ENCODE data around the gene CACNA1C.

CACNA1C gene

GRCh38 chr12:2052826-2053678 lies at the start of gene CACNA1C:
CACNA1C (plus strand) TSS chr12:2052987; CDS start chr12:2053563, 576 bp downstream.
- DNase-seq: peak; percentile 34

- DNase-seq: no peak
Observed at GRCh38 chr12:2003676-2004112, 49.1 kb upstream of the CACNA1C start.

GRCh38 chr12:2004113-2004929 lies 48.5 kb upstream of the CACNA1C start, which contains the start of gene DCP1B:
DCP1B (minus strand) TSS chr12:2004457; CDS start chr12:2004431, 26 bp downstream.
- DNase-seq: peak; percentile 91

GRCh38 chr12:2008677-2009076 lies 44.1 kb upstream of the CACNA1C start:
- DNase-seq: no peak

GRCh38 chr12:2009623-2010022 lies 43.2 kb upstream of the CACNA1C start:
- no peak for DNase-seq

- DNase-seq: no peak
Observed at GRCh38 chr12:2011643-2012607, 40.9 kb upstream of the CACNA1C start.

- DNase-seq: no peak
Observed at GRCh38 chr12:2013086-2013485, 39.7 kb upstream of the CACNA1C start.

GRCh38 chr12:2013527-2014223 lies 39.1 kb upstream of the CACNA1C start:
- no peak for DNase-seq

GRCh38 chr12:2014231-2014630 lies 38.6 kb upstream of the CACNA1C start:
- no peak for DNase-seq

- DNase-seq: no peak
Observed at GRCh38 chr12:2016862-2017545, 35.8 kb upstream of the CACNA1C start.

- no peak for DNase-seq
Observed at GRCh38 chr12:2017546-2018337, 35.0 kb upstream of the CACNA1C start.

- no peak for DNase-seq
Observed at GRCh38 chr12:2018391-2018790, 34.4 kb upstream of the CACNA1C start.

GRCh38 chr12:2019126-2019525 lies 33.7 kb upstream of the CACNA1C start:
- no peak for DNase-seq

- no peak for DNase-seq
Observed at GRCh38 chr12:2020511-2020910, 32.3 kb upstream of the CACNA1C start.

- DNase-seq: no peak
Observed at GRCh38 chr12:2023365-2023764, 29.4 kb upstream of the CACNA1C start.

- no peak for DNase-seq
Observed at GRCh38 chr12:2027351-2027750, 25.4 kb upstream of the CACNA1C start.

GRCh38 chr12:2029851-2030250 lies 22.9 kb upstream of the CACNA1C start:
- DNase-seq: no peak

- DNase-seq: no peak
Observed at GRCh38 chr12:2032506-2032905, 20.3 kb upstream of the CACNA1C start.

- peak; percentile 85 for DNase-seq
Observed at GRCh38 chr12:2034633-2035430, 18.0 kb upstream of the CACNA1C start.
